H9 (cell line): ENCODE measurements around the gene MEIOSIN. TPM values are rescaled to one million over a fixed set of nuclear protein-coding genes. Genes with fewer than 3 reads are reported as not detected.

ENCODE experiments used
- DNase-seq: peaks from one replicate; pipeline ENCODE4 v3.0.0-alpha.2; 2017
- H2AFZ ChIP-seq: one replicate; pipeline ENCODE4 v1.6.1; 2013; ENCODE audit warnings: mild to moderate bottlenecking, low read length, control low read depth, moderate library complexity
- H2AK5ac ChIP-seq: 2 replicates; pipeline ENCODE4 v1.6.1; 2013; ENCODE audit warnings: low read length, control low read depth, mixed read lengths; ENCODE audit not compliant: insufficient read length
- H2BK120ac ChIP-seq: one replicate; pipeline ENCODE4 v1.6.1; 2013; ENCODE audit warnings: low read depth, mild to moderate bottlenecking, low read length, control low read depth, inconsistent platforms; ENCODE audit not compliant: poor library complexity, severe bottlenecking
- H2BK12ac ChIP-seq: 2 replicates; pipeline ENCODE4 v1.6.1; 2013; ENCODE audit warnings: low read length, control low read depth, mixed read lengths, low read depth; ENCODE audit not compliant: insufficient read length
- H2BK15ac ChIP-seq: 2 replicates; pipeline ENCODE4 v1.6.1; 2013; ENCODE audit warnings: low read depth, low read length, control low read depth
- H2BK20ac ChIP-seq: one replicate; pipeline ENCODE4 v1.6.1; 2013; ENCODE audit warnings: low read depth, mild to moderate bottlenecking, low read length, control low read depth, inconsistent platforms; ENCODE audit not compliant: poor library complexity, severe bottlenecking
- H2BK5ac ChIP-seq: 2 replicates; pipeline ENCODE4 v1.6.1; 2013; ENCODE audit warnings: low read length, control low read depth, mixed read lengths; ENCODE audit not compliant: insufficient read length
- H3K14ac ChIP-seq: 2 replicates; pipeline ENCODE4 v1.6.1; 2013; ENCODE audit warnings: low read length, control low read depth; ENCODE audit not compliant: insufficient read depth
- H3K18ac ChIP-seq: 2 replicates; pipeline ENCODE4 v1.6.1; 2013; ENCODE audit warnings: low read depth, mild to moderate bottlenecking, mixed read lengths, low read length, control low read depth; ENCODE audit not compliant: insufficient read length
- H3K23ac ChIP-seq: 2 replicates; pipeline ENCODE4 v1.6.1; 2013; ENCODE audit warnings: low read length, control low read depth, mixed read lengths, low read depth; ENCODE audit not compliant: insufficient read length
- H3K23me2 ChIP-seq: 2 replicates; pipeline ENCODE4 v1.6.1; 2013; ENCODE audit warnings: low read depth, mild to moderate bottlenecking, mixed read lengths, low read length, control low read depth; ENCODE audit not compliant: insufficient read length, poor library complexity, severe bottlenecking
- H3K27ac ChIP-seq: 2 replicates; pipeline ENCODE4 v1.5.1; 2013; ENCODE audit warnings: low read length, control low read depth, mixed read lengths, low read depth; ENCODE audit not compliant: insufficient read length
- H3K27me3 ChIP-seq: 2 replicates; pipeline ENCODE4 v1.6.1; 2013; ENCODE audit warnings: low read length, control low read depth, inconsistent platforms; ENCODE audit not compliant: insufficient read depth
- H3K4ac ChIP-seq: 2 replicates; pipeline ENCODE4 v1.6.1; 2013; ENCODE audit warnings: low read depth, mild to moderate bottlenecking, control low read depth, inconsistent platforms, low read length, moderate library complexity
- H3K4me1 ChIP-seq: 2 replicates; pipeline ENCODE4 v1.6.1; 2013; ENCODE audit warnings: low read length, control low read depth, inconsistent platforms; ENCODE audit not compliant: insufficient read depth
- H3K4me2 ChIP-seq: 2 replicates; pipeline ENCODE4 v1.6.1; 2013; ENCODE audit warnings: low read length, control low read depth, mixed read lengths; ENCODE audit not compliant: insufficient read length, insufficient read depth
- H3K56ac ChIP-seq: 2 replicates; pipeline ENCODE4 v1.6.1; 2013; ENCODE audit warnings: low read depth, mild to moderate bottlenecking, mixed read lengths, low read length, control low read depth; ENCODE audit not compliant: insufficient read length
- H3K79me1 ChIP-seq: 2 replicates; pipeline ENCODE4 v1.6.1; 2013; ENCODE audit warnings: low read depth, mild to moderate bottlenecking, moderate library complexity, low read length, control low read depth, inconsistent platforms; ENCODE audit not compliant: insufficient read depth, poor library complexity, severe bottlenecking
- H3K79me2 ChIP-seq: 2 replicates; pipeline ENCODE4 v1.6.1; 2013; ENCODE audit warnings: low read length, control low read depth, inconsistent platforms; ENCODE audit not compliant: insufficient read depth
- H3K9ac ChIP-seq: 2 replicates; pipeline ENCODE4 v1.6.1; 2013; ENCODE audit warnings: low read length, control low read depth, mixed read lengths; ENCODE audit not compliant: insufficient read length; ENCODE audit errors: extremely low read depth
- H3K9me3 ChIP-seq: one replicate; pipeline ENCODE4 v1.6.1; 2013; ENCODE audit warnings: low read depth, low read length, inconsistent platforms; ENCODE audit not compliant: control insufficient read depth
- H3T11ph ChIP-seq: one replicate; pipeline ENCODE4 v1.6.1; 2013; ENCODE audit warnings: mild to moderate bottlenecking, low read length, control low read depth, inconsistent platforms
- H4K20me1 ChIP-seq: one replicate; pipeline ENCODE4 v1.6.1; 2013; ENCODE audit not compliant: control insufficient read depth, insufficient read length, insufficient read depth
- H4K5ac ChIP-seq: 2 replicates; pipeline ENCODE4 v1.6.1; 2013; ENCODE audit warnings: low read depth, mild to moderate bottlenecking, mixed read lengths, low read length, control low read depth; ENCODE audit not compliant: insufficient read length
- H4K8ac ChIP-seq: replicated peaks from 2 replicates; pipeline ENCODE4 v1.6.1; 2013; ENCODE audit warnings: low read length, control low read depth, mixed read lengths, low read depth; ENCODE audit not compliant: insufficient read length
- H4K91ac ChIP-seq: 2 replicates; pipeline ENCODE4 v1.6.1; 2013; ENCODE audit warnings: low read depth, mild to moderate bottlenecking, moderate library complexity, mixed read lengths, low read length, control low read depth; ENCODE audit not compliant: insufficient read length
- H3K27ac Mint-ChIP-seq, 3 experiments: 2 replicates in 2 of 3; 3 replicates in 1 of 3; pipeline ENCODE4 v1.8.0; 2020 to 2021; ENCODE audit warnings: mixed read lengths in 3 of 3, mild to moderate bottlenecking in 1 of 3, moderate library complexity in 1 of 3
- H3K27me3 Mint-ChIP-seq: 2 replicates; pipeline ENCODE4 v1.8.0; 2021; ENCODE audit warnings: low read depth, mild to moderate bottlenecking, moderate library complexity, mixed read lengths
- H3K36me3 Mint-ChIP-seq, 3 experiments: 2 replicates in 2 of 3; 3 replicates in 1 of 3; pipeline ENCODE4 v1.8.0; 2020 to 2021; ENCODE audit warnings: low read depth in 3 of 3, mixed read lengths in 3 of 3; ENCODE audit not compliant: insufficient read depth in 1 of 3
- H3K4me1 Mint-ChIP-seq, 2 experiments: 2 replicates each; pipeline ENCODE4 v1.8.0; 2020; ENCODE audit warnings: mixed read lengths in 2 of 2
- H3K4me3 Mint-ChIP-seq, 2 experiments: 2 replicates in 1 of 2; 3 replicates in 1 of 2; pipeline ENCODE4 v1.8.0; 2020 to 2021; ENCODE audit warnings: mild to moderate bottlenecking in 2 of 2, mixed read lengths in 2 of 2, moderate library complexity in 1 of 2
- H3K9me3 Mint-ChIP-seq, 2 experiments: 2 replicates in 1 of 2; 3 replicates in 1 of 2; pipeline ENCODE4 v1.8.0; 2020; ENCODE audit warnings: mild to moderate bottlenecking in 2 of 2, mixed read lengths in 2 of 2, moderate library complexity in 1 of 2
- CTCF ChIP-seq: fragments of 200-600 bp; sonication (generic); conservative IDR thresholded peaks from 3 replicates; pipeline ENCODE4 v1.8.0; 2021; ENCODE audit warnings: antibody characterized with exemption, mild to moderate bottlenecking
- WGBS: extraction: QIAGEN DNeasy Blood & Tissue Kit; methylation state at CpG from one replicate; pipeline ENCODE4 v1.1.7; 2013; ENCODE audit warnings: missing lambda C conversion rate, low lambda C conversion rate, mixed read lengths; ENCODE audit not compliant: insufficient read length; ENCODE audit errors: extremely low coverage; 5-methylcytosine and 5-hydroxymethylcytosine counted together
- total RNA-seq: library from RNA; stranded (reverse); gene quantifications from 2 replicates; pipeline ENCODE4 v1.2.1, GENCODE V29; 2021

Gene MEIOSIN
- total RNA-seq, 1 experiment from 2014 or later, result not detected

DNA sequence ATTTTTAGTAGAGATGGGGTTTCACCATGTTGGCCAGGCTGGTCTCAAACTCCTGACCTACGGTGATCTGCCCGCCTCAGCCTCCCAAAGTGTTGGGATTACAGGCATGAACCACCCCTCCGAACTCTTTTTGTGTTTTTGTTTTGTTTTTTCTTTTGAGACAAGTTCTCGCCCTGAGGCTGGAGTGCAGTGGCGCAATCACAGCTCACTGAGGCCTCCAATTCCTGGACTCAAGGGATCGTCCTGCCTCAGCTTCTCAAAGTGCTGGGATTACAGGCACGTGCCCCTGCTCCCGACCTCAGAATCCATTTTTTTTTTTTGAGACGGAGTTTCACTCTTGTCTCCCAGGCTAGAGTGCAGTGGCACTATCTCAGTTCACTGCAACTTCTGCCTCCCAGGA lies 24.5 kb downstream of the MEIOSIN start:
- no peak overlapping the region for H2BK20ac ChIP-seq
- H4K91ac ChIP-seq, result no peak overlapping the region
- Mint-ChIP-seq H3K27me3 (peaks cover 34% of the 10 kb centered on the region), H3K9me3 (no peaks in the 10 kb centered on the region), H3K27ac (no peak overlapping the region), H3K4me1 (peaks cover 3 to 12% of the 10 kb centered on the region in 2 experiments; a peak in 3 of 4 replicates), H3K4me3 (no peak overlapping the region), H3K36me3 (no peaks in the 10 kb centered on the region)
- no peaks in the 10 kb centered on the region for H3K27me3 ChIP-seq
- H3K14ac ChIP-seq, result no peak overlapping the region
- no peak for DNase-seq
- H4K8ac ChIP-seq, result no peak overlapping the region
- WGBS, result no CpG with 5 or more reads among the region's 9 CpGs
- TF ChIP-seq CTCF, result no peak
- H3K79me2 ChIP-seq, result no peaks in the 10 kb centered on the region
- H4K20me1 ChIP-seq, result no peaks in the 10 kb centered on the region
- no peak overlapping the region for H3K4me2 ChIP-seq
- no peak overlapping the region for H2BK15ac ChIP-seq
- H3K23ac ChIP-seq, result no peak overlapping the region
- H2BK12ac ChIP-seq, result no peak overlapping the region
- H3K9me3 ChIP-seq, result no peaks in the 10 kb centered on the region
- no peak overlapping the region for H2AFZ ChIP-seq
- no peaks in the 10 kb centered on the region for H3K23me2 ChIP-seq
- no peak overlapping the region for H3T11ph ChIP-seq
- no peak overlapping the region for H2AK5ac ChIP-seq
- H4K5ac ChIP-seq, result no peak overlapping the region
- no peaks in the 10 kb centered on the region for H3K79me1 ChIP-seq
- H3K27ac ChIP-seq, result no peak overlapping the region
- no peaks in the 10 kb centered on the region for H3K4me1 ChIP-seq
- H3K9ac ChIP-seq, result no peak overlapping the region
- H3K4ac ChIP-seq, result no peak overlapping the region
- H3K18ac ChIP-seq, result no peak overlapping the region
- H3K56ac ChIP-seq, result no peak overlapping the region
- no peak overlapping the region for H2BK120ac ChIP-seq
- H2BK5ac ChIP-seq, result no peak overlapping the region
